HepG2 (cell line): Measurements from ENCODE around the gene CDC37L1. TPM values are rescaled to one million over a fixed set of nuclear protein-coding genes. Genes with fewer than 3 reads are reported as not detected.

Source experiments
- GFI1 ChIP-seq: sonication (generic); formaldehyde crosslinking; IDR thresholded peaks from 2 replicates; pipeline ENCODE4 v1.5.0; 2020; ENCODE audit warnings: missing genetic modification reagents, mild to moderate bottlenecking, borderline replicate concordance
- GTF3A ChIP-seq: sonication (generic); formaldehyde crosslinking; conservative IDR thresholded peaks from 2 replicates; pipeline ENCODE4 v1.4.0; 2020; ENCODE audit warnings: mild to moderate bottlenecking, missing genetic modification reagents
- JARID2 ChIP-seq: sonication (generic); formaldehyde crosslinking; IDR thresholded peaks from 2 replicates; pipeline ENCODE4 v1.8.1; 2023; ENCODE audit warnings: missing genetic modification reagents, inconsistent platforms; ENCODE audit not compliant: insufficient replicate concordance
- MED13 ChIP-seq: sonication (generic); formaldehyde crosslinking; IDR thresholded peaks from 2 replicates; pipeline ENCODE4 v1.5.0; 2020; ENCODE audit warnings: missing genetic modification reagents
- MNT ChIP-seq: fragments of 450-650 bp; IDR thresholded peaks from 2 replicates; pipeline ENCODE4 v1.6.1; 2016
- MYC ChIP-seq: sonication (generic); formaldehyde crosslinking; IDR thresholded peaks from 2 replicates; pipeline ENCODE4 v1.9.0; 2021; ENCODE audit warnings: missing genetic modification reagents, borderline replicate concordance
- POGZ ChIP-seq: sonication (generic); formaldehyde crosslinking; IDR thresholded peaks from 2 replicates; pipeline ENCODE4 v1.4.0; 2020; ENCODE audit warnings: mild to moderate bottlenecking, missing genetic modification reagents
- RARG ChIP-seq: sonication (generic); formaldehyde crosslinking; IDR thresholded peaks from 2 replicates; pipeline ENCODE4 v1.4.0; 2020; ENCODE audit warnings: low read depth, mild to moderate bottlenecking, missing genetic modification reagents
- TCF7L2 ChIP-seq: IDR thresholded peaks from 2 replicates; pipeline ENCODE4 v1.6.1; 2011; ENCODE audit warnings: mild to moderate bottlenecking, low read depth, low read length, moderate library complexity
- ZHX1 ChIP-seq: sonication (generic); formaldehyde crosslinking; IDR thresholded peaks from 2 replicates; pipeline ENCODE4 v1.8.1; 2022; ENCODE audit warnings: low read depth, mild to moderate bottlenecking, missing genetic modification reagents
- ZNF12 ChIP-seq: sonication (generic); formaldehyde crosslinking; IDR thresholded peaks from 2 replicates; pipeline ENCODE4 v1.5.0; 2020; ENCODE audit warnings: missing genetic modification reagents
- ZNF275 ChIP-seq: sonication (generic); formaldehyde crosslinking; IDR thresholded peaks from 2 replicates; pipeline ENCODE4 v1.8.0; 2022; ENCODE audit warnings: missing genetic modification reagents, mild to moderate bottlenecking, inconsistent platforms, borderline replicate concordance
- ZNF318 ChIP-seq: sonication (generic); formaldehyde crosslinking; IDR thresholded peaks from 2 replicates; pipeline ENCODE4 v1.4.0; 2020; ENCODE audit warnings: mild to moderate bottlenecking, missing genetic modification reagents
- ZNF33B ChIP-seq: sonication (generic); formaldehyde crosslinking; IDR thresholded peaks from 2 replicates; pipeline ENCODE4 v1.5.1; 2020; ENCODE audit warnings: mild to moderate bottlenecking, missing genetic modification reagents
- polyA plus RNA-seq, 8 experiments: library from polyadenylated mRNA; depleted of rRNA in 3 of 8; stranded (reverse) in 7 of 8; unstranded in 1 of 8; fragments of >200 nt; fragmentation: Illumina TruSeq in 4 of 8; extraction: Trizol in 4 of 8; gene quantifications; 2 replicates each; pipeline versions ENCODE4 v1.2.1 to v1.2.3, GENCODE V29; 2011 to 2016; ENCODE audit warnings: low read depth in 4 of 8, missing spikeins in 1 of 8, mixed read lengths in 1 of 8; ENCODE audit not compliant: insufficient read depth in 1 of 8
- total RNA-seq, 5 experiments: library from RNA; depleted of rRNA; stranded (reverse); fragments of >200 nt; fragmentation: Illumina TruSeq; extraction: Trizol; gene quantifications; 2 replicates each; pipeline ENCODE4 v1.2.3, GENCODE V29; 2016; ENCODE audit warnings: low read depth in 1 of 5

CDC37L1 gene
- total and polyA plus RNA-seq, 2 of the 13 experiments (the other 11 are each of a cell fraction or from before 2014, with no cell fraction given), result 5.5 to 17.0 TPM

- TF ChIP-seq ZHX1 (CRISPR knock-in tag) (no peak; the same call in 1 of the 2 replicates), MED13 (CRISPR knock-in tag) (peak; percentile 37; the same call in 1 of the 2 replicates), RARG (CRISPR knock-in tag) (no peak), ZNF318 (CRISPR knock-in tag) (no peak), GFI1 (peak; percentile 72; the same call in 1 of the 2 replicates), MNT (peak; percentile 48), GTF3A (CRISPR knock-in tag) (no peak), POGZ (CRISPR knock-in tag) (peak; percentile 82; the same call in 1 of the 2 replicates), ZNF275 (CRISPR knock-in tag) (peak; percentile 91), MYC (peak; percentile 64), ZNF33B (CRISPR knock-in tag) (peak; percentile 94), JARID2 (no peak), TCF7L2 (no peak), ZNF12 (CRISPR knock-in tag) (no peak)
Observed at GRCh38 chr9:4679268-4680172, at the start of gene CDC37L1 (continued).
